Spleen (tissue), 7 donors: ENCODE data around the gene CUBN.

Experiments
- CTCF ChIP-seq, 11 experiments: fragments of 200-600 bp in 7 of 11; fragments of 450-650 bp in 4 of 11; sonication (generic) in 4 of 11; IDR thresholded peaks in 8 of 11; conservative IDR thresholded peaks in 3 of 11; 1 replicate in 7 of 11; 2 replicates in 4 of 11; pipeline versions ENCODE4 v1.4.0 to v1.8.0; 2016 to 2021; ENCODE audit warnings: antibody characterized with exemption in 11 of 11, inconsistent platforms in 4 of 11, mild to moderate bottlenecking in 1 of 11
- POLR2A ChIP-seq, 3 donors: fragments of 450-650 bp; IDR thresholded peaks; one replicate each; pipeline ENCODE4 v1.5.1; 2017; ENCODE audit warnings: antibody characterized with exemption in 3 of 3, mild to moderate bottlenecking in 1 of 3
- POLR2AphosphoS5 ChIP-seq, 3 donors: sonication (generic); formaldehyde crosslinking; IDR thresholded peaks; one replicate each; pipeline ENCODE4 v1.5.1; 2017; ENCODE audit warnings: antibody characterized with exemption in 3 of 3
- donor health status: DM: no; HTN: no; CAD: no; lungs with moderate emphysema.
- donor health status: DM: no; HTN: no; CAD: no.
- donor health status: DM: no; HTN: no; CAD: no.

GRCh38 chr10:16870331-16870730 lies 259.3 kb downstream of the CUBN start:
- TF ChIP-seq CTCF (IDR thresholded peaks at IDR 0.05 in 8 of 11, conservative IDR thresholded peaks at IDR 0.05 in 3 of 11) (no peak), POLR2AphosphoS5 (IDR thresholded peaks at IDR 0.05) (no peak), POLR2A (IDR thresholded peaks at IDR 0.05) (no peak)
